Measurements from ENCODE around the gene ARCN1. TPM values are rescaled to one million over a fixed set of nuclear protein-coding genes. Genes with fewer than 3 reads are reported as not detected.
A peak's percentile ranks its signal among the peaks of the same experiment; 100 is the strongest.

Gene ARCN1
- total RNA-seq, 2 experiments from 2014 or later = 141 to 150 TPM

GRCh38 chr11:118631142-118631909 lies 59.1 kb downstream of the ARCN1 start:
- no peaks in the 10 kb centered on the region for H3K9me3 Mint-ChIP-seq
- DNase-seq = no peak
- H3K36me3 Mint-ChIP-seq = no peaks in the 10 kb centered on the region
- H3K27ac Mint-ChIP-seq = no peak overlapping the region
- H3K27me3 Mint-ChIP-seq = no peaks in the 10 kb centered on the region
- H3K4me1 Mint-ChIP-seq = peaks cover 4% of the 10 kb centered on the region
- no peak overlapping the region for H3K4me3 Mint-ChIP-seq

DNA sequence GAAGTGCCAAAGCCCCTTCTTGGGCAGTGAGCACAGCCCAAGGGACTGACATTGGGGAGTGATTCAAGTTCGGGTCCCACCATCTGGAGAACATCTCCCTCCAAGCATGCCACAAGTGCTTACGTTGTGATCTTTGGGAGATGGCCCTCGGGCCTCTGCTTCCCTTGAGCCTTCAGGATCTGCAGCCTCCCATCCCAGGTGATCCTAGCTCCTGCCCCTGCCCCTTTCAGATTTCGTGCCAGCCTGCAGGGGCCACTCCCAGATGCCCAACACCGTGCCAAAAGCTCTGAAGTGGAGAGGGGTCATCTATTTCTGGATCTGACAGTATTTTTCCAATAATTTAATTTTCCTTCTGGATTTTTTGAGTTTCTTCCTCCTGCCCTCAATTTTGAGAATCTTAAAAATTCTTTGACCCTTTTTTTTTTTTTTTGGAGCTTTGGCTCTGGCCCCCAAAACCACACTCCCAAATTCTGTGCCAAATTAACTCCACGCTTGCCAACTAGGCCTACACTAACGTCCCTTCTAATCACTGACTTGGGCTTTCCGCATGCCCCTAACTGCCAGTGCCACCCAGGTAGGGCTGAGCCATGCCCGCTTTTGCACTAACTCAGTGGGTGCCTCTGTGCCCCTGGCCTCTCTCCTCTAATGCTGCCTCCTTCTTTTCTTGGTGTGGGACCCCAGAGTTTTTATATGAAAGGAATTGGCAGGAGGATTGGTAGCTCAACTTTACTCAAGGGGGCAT lies 60.5 kb downstream of the ARCN1 start:
- Mint-ChIP-seq H3K9me3 (no peaks in the 10 kb centered on the region), H3K36me3 (no peaks in the 10 kb centered on the region), H3K27ac (no peak overlapping the region), H3K27me3 (no peaks in the 10 kb centered on the region), H3K4me3 (no peak overlapping the region), H3K4me1 (peaks cover 4% of the 10 kb centered on the region)
- DNase-seq = no peak

DNA sequence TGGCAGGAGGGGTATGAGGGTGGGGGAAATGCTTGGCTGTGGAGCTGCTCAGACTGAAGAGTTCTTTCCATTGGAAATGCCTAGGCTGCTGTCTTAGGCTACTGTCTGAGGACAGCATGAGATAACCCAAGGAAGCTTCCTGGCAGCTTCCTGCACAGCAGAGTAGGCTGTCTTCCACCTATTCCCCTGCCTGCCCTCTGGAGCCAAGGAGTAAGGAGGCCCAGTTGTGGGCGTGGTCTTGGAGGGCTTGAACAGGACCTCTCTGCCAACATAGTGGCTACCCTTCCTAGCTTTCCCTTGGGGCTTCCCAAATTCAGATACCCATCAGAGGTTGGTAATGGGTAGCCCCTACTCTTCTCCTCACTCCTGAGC lies 61.1 kb downstream of the ARCN1 start:
- no peak for DNase-seq
- Mint-ChIP-seq H3K27ac (no peak overlapping the region), H3K9me3 (no peaks in the 10 kb centered on the region), H3K4me3 (no peak overlapping the region), H3K27me3 (no peaks in the 10 kb centered on the region), H3K4me1 (peaks cover 4% of the 10 kb centered on the region), H3K36me3 (no peaks in the 10 kb centered on the region)

DNA sequence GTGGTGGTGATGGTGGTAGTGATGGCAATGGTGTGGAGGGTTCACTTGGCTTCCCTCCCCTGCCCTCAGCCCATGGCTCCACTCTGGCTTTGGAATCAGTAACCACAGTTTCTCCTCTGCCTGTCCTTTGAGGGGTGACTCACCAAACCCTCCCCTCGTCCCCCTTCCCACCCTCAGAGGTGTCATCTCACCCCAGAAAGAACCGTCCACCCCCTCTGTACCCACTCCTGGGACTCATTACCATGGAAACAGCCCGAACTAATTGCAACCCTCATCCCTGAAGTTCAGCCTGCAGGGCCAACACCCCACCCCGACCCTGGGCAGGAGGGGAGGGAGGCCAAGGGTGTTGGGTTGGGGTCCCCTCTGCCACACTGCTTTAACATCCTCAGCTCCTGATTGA lies 61.8 kb downstream of the ARCN1 start:
- no peak overlapping the region for H3K4me3 Mint-ChIP-seq
- no peaks in the 10 kb centered on the region for H3K9me3 Mint-ChIP-seq

GRCh38 chr11:118634431-118635236 lies 62.4 kb downstream of the ARCN1 start:
- Mint-ChIP-seq H3K36me3 (no peaks in the 10 kb centered on the region), H3K27me3 (no peaks in the 10 kb centered on the region), H3K9me3 (no peaks in the 10 kb centered on the region), H3K4me3 (no peak overlapping the region), H3K27ac (no peak overlapping the region), H3K4me1 (peaks cover 4% of the 10 kb centered on the region)
- peak; percentile 43 for DNase-seq

More for the DNA sequence above, 61.8 kb downstream of the ARCN1 start:
- no peaks in the 10 kb centered on the region for H3K36me3 Mint-ChIP-seq
- H3K4me1 Mint-ChIP-seq = peaks cover 4% of the 10 kb centered on the region
- no peak for DNase-seq
- H3K27me3 Mint-ChIP-seq = no peaks in the 10 kb centered on the region
- H3K27ac Mint-ChIP-seq = no peak overlapping the region

DNA sequence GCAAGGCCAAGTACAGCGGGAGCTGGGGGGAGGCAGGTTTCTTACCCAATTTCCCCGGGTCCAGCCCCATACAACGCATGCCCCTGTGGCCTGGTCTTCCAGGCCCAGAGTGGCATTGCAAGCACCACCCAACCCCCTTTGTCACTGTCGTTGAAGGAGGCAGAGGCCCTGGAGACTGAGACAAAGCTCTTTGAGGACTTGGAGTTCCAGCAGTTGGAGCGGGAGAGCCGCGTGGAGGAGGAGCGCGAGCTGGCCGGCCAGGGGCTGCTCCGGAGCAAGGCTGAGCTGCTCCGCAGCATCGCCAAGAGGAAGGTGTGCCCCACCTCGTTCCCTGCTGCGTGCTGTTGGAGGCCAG lies 63.0 kb downstream of the ARCN1 start:
- Mint-ChIP-seq H3K4me3 (no peak overlapping the region), H3K27me3 (no peaks in the 10 kb centered on the region), H3K27ac (no peak overlapping the region), H3K4me1 (peaks cover 4% of the 10 kb centered on the region), H3K9me3 (no peaks in the 10 kb centered on the region), H3K36me3 (no peaks in the 10 kb centered on the region)
- no peak for DNase-seq

GRCh38 chr11:118635642-118636041 lies 63.4 kb downstream of the ARCN1 start:
- no peak overlapping the region for H3K4me3 Mint-ChIP-seq
- no peak for DNase-seq
- no peaks in the 10 kb centered on the region for H3K36me3 Mint-ChIP-seq
- H3K27ac Mint-ChIP-seq = no peak overlapping the region
- no peaks in the 10 kb centered on the region for H3K9me3 Mint-ChIP-seq
- peaks cover 4% of the 10 kb centered on the region for H3K4me1 Mint-ChIP-seq
- no peaks in the 10 kb centered on the region for H3K27me3 Mint-ChIP-seq

DNA sequence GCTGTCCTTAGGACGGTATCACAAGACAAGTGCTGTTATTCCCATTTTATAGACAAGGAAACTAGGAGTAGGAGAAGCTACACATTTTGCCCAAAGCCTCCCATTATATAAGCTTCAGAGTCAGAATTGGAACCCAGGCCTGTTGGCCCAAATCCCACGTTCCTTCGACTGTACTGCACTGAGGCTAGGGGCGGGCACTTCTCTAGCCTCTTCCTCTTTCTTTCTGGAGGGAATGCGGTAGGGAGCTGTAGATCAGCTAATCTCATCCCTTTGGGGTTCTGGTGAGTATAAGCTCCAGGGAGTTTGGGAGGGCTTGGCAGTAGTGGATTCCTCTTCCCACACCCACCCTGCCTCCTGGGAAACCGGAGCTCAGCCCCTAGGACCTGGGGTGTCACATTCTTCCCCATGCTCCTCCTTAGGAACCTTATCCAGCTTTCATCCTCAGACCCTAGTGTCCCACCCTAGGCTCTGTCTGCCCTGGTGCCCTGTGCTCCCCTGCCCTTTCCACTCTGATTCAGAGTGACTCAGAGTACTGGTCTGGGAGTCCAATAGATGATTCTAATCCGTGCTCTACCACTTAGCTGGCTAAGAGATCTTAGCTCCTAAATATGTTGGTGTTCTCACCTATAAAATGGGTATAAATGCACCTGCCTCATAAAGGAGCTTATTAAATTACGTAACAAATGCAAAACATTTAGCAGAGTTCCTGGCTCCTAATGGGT lies 64.5 kb downstream of the ARCN1 start:
- DNase-seq = no peak
- Mint-ChIP-seq H3K27ac (no peak overlapping the region), H3K4me1 (peaks cover 4% of the 10 kb centered on the region), H3K9me3 (no peaks in the 10 kb centered on the region), H3K27me3 (no peaks in the 10 kb centered on the region), H3K4me3 (no peak overlapping the region), H3K36me3 (no peaks in the 10 kb centered on the region)

DNA sequence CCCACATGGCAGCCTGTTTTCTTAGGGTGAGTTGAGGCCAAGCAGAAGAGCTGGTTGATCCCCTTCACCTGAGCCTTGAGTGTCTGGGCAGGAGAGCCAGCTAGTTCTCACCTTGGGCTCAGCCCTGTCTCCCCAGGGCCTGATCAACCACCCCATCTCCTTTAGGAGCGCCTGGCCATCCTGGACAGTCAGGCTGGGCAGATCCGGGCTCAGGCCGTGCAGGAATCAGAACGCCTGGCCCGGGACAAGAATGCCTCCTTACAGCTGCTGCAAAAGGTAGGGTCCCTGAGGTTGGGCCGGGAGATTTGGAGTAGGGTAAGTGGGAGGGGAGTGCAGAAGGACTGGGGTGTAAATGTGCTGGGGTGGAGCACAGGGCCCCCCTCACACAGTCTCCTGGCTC lies 66.5 kb downstream of the ARCN1 start:
- no peak for DNase-seq
- H3K9me3 Mint-ChIP-seq = no peaks in the 10 kb centered on the region
- peaks cover 4% of the 10 kb centered on the region for H3K4me1 Mint-ChIP-seq
- H3K27me3 Mint-ChIP-seq = no peaks in the 10 kb centered on the region
- no peak overlapping the region for H3K4me3 Mint-ChIP-seq
- no peak overlapping the region for H3K27ac Mint-ChIP-seq
- H3K36me3 Mint-ChIP-seq = no peaks in the 10 kb centered on the region

DNA sequence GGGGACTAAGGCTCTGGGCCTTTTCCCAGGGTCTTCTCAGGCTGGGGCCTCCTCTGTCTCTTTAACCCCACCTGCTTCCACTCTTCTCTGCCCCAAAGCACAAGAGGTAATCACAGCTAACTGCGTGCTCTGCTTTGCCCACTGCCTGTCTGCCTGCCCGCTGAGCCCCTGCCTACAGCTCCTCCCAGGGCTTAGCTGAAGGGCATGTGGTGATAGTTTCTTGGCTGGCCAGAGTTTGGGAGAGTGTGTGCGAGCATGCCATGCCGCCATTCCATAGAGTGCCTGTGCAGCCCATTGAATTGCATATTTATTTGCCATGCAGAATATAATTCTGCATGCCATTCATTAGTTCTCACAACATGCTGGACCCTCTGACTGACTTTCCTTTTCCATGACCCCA lies 67.7 kb downstream of the ARCN1 start:
- Mint-ChIP-seq H3K27me3 (no peaks in the 10 kb centered on the region), H3K27ac (no peak overlapping the region)

DNA sequence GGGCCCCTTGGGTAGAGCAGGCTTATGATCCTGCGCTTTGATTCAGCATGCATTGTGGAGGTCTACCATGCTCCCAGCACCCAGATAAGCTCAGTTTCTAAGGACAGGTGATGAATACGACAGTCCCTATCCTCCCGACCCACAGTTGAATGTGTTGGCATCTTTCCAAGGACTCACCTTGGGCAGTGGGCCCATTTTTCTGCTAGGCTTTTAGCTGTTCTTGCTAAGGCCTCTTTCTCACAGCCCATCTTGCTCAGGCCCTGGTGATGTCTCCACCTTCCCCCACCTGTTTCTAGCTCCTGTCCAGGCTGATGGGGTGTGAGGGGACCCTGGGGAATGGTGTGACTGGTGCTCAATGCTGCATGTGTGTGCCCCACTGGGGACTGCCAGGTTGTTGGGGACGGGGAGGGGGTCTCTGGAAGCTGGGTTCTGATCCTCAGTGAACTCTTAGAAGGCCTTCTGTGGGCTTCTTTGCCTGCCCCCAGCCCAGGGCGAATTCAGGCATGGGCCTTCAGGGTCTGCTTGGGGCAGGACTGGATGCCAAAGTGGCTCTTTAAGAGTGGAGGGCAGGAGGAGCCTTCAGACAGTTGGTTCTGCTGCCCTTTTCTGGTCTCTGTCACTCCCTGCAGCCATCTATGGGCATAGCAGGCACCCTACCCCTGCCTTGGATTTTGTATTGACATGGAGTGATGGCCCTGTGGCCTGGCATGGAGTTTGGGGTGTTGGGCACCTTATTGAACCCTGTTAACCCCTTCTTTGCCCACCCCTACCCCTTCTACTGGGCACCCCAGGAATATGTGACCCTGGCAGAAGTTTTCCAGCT lies 68.3 kb downstream of the ARCN1 start:
- Mint-ChIP-seq H3K36me3 (peaks cover 2% of the 10 kb centered on the region), H3K4me1 (no peaks in the 10 kb centered on the region), H3K9me3 (no peaks in the 10 kb centered on the region), H3K27ac (no peak overlapping the region), H3K27me3 (no peaks in the 10 kb centered on the region), H3K4me3 (no peak overlapping the region)
- DNase-seq = no peak

More for the DNA sequence above, 67.7 kb downstream of the ARCN1 start:
- Mint-ChIP-seq H3K4me1 (no peaks in the 10 kb centered on the region), H3K9me3 (no peaks in the 10 kb centered on the region), H3K4me3 (no peak overlapping the region), H3K36me3 (peaks cover 1% of the 10 kb centered on the region)
- DNase-seq = no peak

- Mint-ChIP-seq H3K4me1 (no peaks in the 10 kb centered on the region), H3K36me3 (peaks cover 2% of the 10 kb centered on the region), H3K9me3 (no peaks in the 10 kb centered on the region), H3K4me3 (no peak overlapping the region), H3K27me3 (no peaks in the 10 kb centered on the region), H3K27ac (no peak overlapping the region)
- DNase-seq = no peak
These were observed 69.3 kb downstream of the ARCN1 start for GRCh38 chr11:118641397-118642019.

- Mint-ChIP-seq H3K27me3 (no peaks in the 10 kb centered on the region), H3K4me1 (no peaks in the 10 kb centered on the region), H3K27ac (no peak overlapping the region), H3K4me3 (no peak overlapping the region), H3K36me3 (peaks cover 2% of the 10 kb centered on the region), H3K9me3 (no peaks in the 10 kb centered on the region)
- no peak for DNase-seq
These were observed 71.2 kb downstream of the ARCN1 start for GRCh38 chr11:118643142-118643994.
